Measurements from ENCODE around the gene NUP98. TPM values are rescaled to one million over a fixed set of nuclear protein-coding genes. Genes with fewer than 3 reads are reported as not detected.
"Not testable (repeated sequence)": the region's sequence is repeated elsewhere in the genome, so short reads cannot be mapped to it uniquely, and the experiment has no call there.

The NUP98 gene
- total and polyA plus RNA-seq, 5 donors: 22.9 to 55.9 (median 42.7) TPM

DNA sequence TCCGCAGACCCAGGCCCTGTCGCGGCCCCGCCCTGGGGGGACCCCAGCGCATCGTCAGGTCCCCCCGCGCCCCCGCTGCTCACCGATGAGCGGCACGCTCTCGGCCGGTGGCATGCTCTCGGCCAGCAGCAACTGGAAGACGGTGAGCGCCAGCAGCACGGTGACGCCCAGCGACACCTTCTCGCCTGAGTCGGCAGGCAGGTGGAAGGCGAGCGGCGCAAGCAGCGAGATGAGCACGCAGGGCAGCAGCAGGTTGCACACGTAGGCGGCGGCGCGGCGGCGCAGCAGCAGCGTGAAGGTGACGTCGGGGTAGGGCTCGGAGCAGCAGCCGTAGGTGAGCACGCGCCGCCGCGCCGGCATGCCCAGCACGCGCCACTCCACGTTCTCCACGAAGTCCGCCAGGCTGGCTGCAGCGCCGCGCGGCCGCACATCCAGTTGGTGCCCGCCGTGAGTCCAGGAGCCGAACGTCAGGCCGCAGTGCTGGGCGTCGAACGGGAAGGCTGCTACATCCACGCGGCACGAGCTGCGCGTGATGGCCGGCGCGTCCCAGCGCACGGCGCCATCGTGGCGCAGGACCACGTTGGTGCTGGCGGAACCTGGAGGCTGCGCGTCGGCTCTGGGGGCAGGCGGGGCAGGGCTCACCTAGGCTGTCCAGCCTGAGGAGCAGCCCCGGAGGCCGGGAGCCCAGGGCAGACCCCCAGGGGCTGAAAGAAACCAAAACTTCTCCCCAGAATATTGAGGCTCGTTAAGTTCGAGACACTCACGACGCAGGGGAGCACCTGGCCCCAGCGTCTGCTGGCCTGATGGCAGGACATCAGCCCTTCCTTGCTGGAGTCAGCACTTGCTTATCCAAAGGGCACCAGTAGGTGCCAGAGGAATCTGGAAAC lies 130.0 kb downstream of the NUP98 start:
- WGBS: 97% methylated on average over 89 of the region's 89 CpGs
- peaks cover 3% of the 10 kb centered on the region for H3K4me1 ChIP-seq (ENCODE audit: control insufficient read depth, insufficient read depth, low read length)
- H3K27me3 ChIP-seq (ENCODE audit: control insufficient read depth, insufficient read depth): no peaks in the 10 kb centered on the region
- H3K9me3 ChIP-seq (ENCODE audit: control insufficient read depth, low read length): no peaks in the 10 kb centered on the region
- no peak overlapping the region for H3K4me3 ChIP-seq (ENCODE audit: low read length)
- ATAC-seq (no peak), DNase-seq (no peak)
- no peak overlapping the region for H3K27ac ChIP-seq (ENCODE audit: low read length)
- intact Hi-C loops (cut with DNase I): no loop called here

DNA sequence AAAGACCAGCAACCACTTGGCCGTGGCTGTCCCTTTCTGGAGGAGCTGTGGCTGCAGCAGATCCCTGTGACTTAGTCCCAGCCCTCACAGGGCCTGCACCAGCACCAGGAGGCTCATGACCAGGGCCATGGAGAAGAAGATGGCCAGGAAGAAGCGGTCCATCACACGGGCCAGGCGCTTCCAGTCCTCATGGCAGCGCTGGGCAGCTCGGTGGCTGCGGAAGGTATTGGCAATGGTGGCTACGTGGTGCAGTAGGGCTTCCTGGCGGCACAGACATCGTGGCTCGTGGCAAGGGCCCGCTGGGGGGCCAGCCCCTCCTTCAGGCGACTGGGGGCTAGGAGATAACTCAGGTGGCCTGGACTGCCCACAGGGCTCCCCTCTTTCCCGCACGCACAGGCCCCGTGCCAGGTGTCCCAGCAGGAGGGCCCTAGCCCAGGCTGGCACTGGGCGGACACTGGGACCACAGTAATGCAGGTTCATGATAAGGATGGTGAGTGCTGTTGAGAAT lies 131.3 kb downstream of the NUP98 start:
- no peak for ATAC-seq
- Histone ChIP-seq H3K27ac (ENCODE audit: low read length) (no peak overlapping the region), H3K4me1 (ENCODE audit: control insufficient read depth, insufficient read depth, low read length) (peaks cover 3% of the 10 kb centered on the region), H3K4me3 (ENCODE audit: low read length) (no peak overlapping the region), H3K9me3 (ENCODE audit: control insufficient read depth, low read length) (no peaks in the 10 kb centered on the region), H3K27me3 (ENCODE audit: control insufficient read depth, insufficient read depth) (no peaks in the 10 kb centered on the region)
- no peak for DNase-seq
- WGBS: 93% methylated on average over 17 of the region's 17 CpGs
- intact Hi-C loops (cut with DNase I): no loop called here

DNA sequence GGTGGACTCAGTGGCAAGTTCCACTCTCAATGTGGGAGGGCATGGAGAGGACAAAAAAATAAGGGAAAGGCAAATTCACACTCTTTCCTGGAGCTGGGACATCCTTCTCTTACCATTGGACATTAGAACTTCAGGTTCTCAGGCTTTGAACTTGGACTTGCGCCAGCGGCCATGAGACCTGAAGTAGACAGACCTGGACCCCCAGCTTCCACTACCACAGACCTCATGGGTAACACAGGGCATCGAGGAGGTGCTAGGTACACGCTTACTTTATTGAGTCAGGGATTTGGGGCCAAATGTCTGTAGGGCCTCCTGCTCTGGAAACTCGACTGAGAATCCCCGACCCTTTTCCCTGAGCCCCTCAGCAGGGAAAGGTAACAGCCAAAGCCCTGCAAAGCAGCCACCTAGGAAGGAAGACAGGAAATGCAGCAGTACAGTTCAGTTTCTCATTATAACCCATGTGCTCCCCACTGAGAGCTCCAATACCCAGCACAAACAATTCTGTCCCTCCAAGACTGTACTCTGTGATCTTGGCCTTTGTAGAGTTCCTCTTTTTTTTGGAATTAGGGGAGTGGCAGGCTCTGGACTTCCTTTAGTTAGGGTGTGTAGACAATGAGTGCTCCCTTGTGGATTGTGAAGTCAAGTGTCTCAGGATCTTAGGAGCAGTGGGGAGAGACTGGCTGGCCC lies 131.9 kb downstream of the NUP98 start:
- ATAC-seq: peak in 1 of 2 donors; percentile 10
- no peaks in the 10 kb centered on the region for H3K27me3 ChIP-seq (ENCODE audit: control insufficient read depth, insufficient read depth)
- no peak overlapping the region for H3K4me3 ChIP-seq (ENCODE audit: low read length)
- no peak overlapping the region for H3K27ac ChIP-seq (ENCODE audit: low read length)
- H3K9me3 ChIP-seq (ENCODE audit: control insufficient read depth, low read length): no peaks in the 10 kb centered on the region
- 95% methylated on average over 6 of the region's 6 CpGs for whole genome bisulfite sequencing
- H3K4me1 ChIP-seq (ENCODE audit: control insufficient read depth, insufficient read depth, low read length): peaks cover 3% of the 10 kb centered on the region
- no peak for DNase-seq
- intact Hi-C loops (cut with DNase I): no loop called here

DNA sequence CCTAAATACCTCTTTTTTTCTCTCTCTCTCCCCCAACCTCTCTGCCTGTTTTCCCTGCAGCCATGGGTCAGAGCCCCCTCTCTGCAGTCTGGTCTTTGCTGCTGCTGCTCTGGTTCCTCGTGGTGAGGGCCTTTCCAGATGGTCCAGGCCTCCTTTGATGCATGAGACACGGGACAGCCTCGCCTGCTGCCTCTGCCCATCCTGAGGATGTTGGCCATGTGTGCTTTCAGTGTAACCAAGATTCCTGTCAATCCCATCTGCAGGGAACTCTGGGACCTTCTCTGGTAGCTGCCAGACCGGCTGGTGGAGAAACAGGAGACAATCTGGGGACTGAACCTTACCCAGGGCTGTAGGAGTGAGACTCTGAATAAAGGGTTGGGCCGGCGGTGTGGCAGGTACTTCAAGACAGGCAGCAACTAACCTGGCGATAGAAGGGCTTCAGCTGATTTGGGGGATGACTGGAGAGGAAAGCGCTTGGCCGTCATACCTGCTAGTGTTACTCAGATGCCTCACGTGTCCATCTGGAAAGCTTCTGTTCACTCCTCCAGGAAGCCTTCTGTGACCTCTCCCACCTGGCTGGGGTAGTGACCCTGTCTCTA lies 133.2 kb downstream of the NUP98 start:
- intact Hi-C loops (cut with DNase I): no loop called here
- ATAC-seq (no peak), DNase-seq (no peak)
- no peaks in the 10 kb centered on the region for H3K27me3 ChIP-seq (ENCODE audit: control insufficient read depth, insufficient read depth)
- no peaks in the 10 kb centered on the region for H3K4me1 ChIP-seq (ENCODE audit: control insufficient read depth, insufficient read depth, low read length)
- H3K9me3 ChIP-seq (ENCODE audit: control insufficient read depth, low read length): no peaks in the 10 kb centered on the region
- WGBS: 87% methylated on average over 10 of the region's 10 CpGs
- H3K27ac ChIP-seq (ENCODE audit: low read length): no peak overlapping the region
- no peak overlapping the region for H3K4me3 ChIP-seq (ENCODE audit: low read length)

DNA sequence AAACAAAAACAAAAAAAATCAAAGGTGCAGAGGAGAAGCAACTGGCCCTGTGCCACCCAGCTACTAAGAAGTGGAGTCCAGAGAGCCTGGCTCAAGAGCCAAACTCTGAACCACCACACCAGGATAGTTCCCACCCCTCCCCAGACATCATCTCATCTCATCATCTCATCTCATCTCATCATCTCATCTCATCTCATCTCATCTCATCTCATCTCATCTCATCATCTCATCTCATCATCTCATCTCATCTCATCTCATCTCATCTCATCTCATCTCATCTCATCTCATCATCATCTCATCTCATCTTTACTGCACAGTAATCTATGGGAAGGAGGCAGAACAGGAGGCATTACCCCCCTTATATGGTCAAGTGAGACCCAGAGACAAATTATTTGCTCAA lies 134.5 kb downstream of the NUP98 start:
- Histone ChIP-seq H3K27me3 (ENCODE audit: control insufficient read depth, insufficient read depth) (no peaks in the 10 kb centered on the region), H3K4me1 (ENCODE audit: control insufficient read depth, insufficient read depth, low read length) (no peaks in the 10 kb centered on the region), H3K4me3 (ENCODE audit: low read length) (no peak overlapping the region), H3K9me3 (ENCODE audit: control insufficient read depth, low read length) (no peaks in the 10 kb centered on the region), H3K27ac (ENCODE audit: low read length) (no peak overlapping the region)
- ATAC-seq (no peak), DNase-seq (no peak)
- intact Hi-C loops (cut with DNase I): no loop called here

DNA sequence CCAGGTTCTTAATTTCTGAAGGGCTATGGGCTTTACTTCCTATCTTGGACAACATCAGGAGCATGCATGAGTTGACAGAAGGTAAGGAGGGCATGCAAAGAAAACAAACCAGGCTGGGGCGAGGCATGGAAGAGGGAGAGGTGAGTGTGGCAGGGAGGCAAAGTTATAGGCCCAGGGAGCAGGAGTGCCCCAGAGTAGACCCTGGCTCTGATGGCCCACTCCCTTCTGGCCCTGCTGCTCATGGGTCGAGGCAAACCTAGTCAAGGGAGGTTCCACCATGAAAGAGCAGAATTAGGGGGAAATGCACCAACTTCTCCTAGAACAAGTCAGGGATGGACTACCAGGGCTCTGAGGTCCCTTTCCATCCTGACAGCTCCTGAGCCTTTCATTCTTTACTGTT lies 136.4 kb downstream of the NUP98 start:
- no peak for DNase-seq
- Histone ChIP-seq H3K27ac (ENCODE audit: low read length) (no peak overlapping the region), H3K9me3 (ENCODE audit: control insufficient read depth, low read length) (no peaks in the 10 kb centered on the region), H3K4me1 (ENCODE audit: control insufficient read depth, insufficient read depth, low read length) (no peaks in the 10 kb centered on the region), H3K4me3 (ENCODE audit: low read length) (no peak overlapping the region), H3K27me3 (ENCODE audit: control insufficient read depth, insufficient read depth) (no peaks in the 10 kb centered on the region)
- WGBS: 83% methylated on average over 2 of the region's 2 CpGs
- intact Hi-C loops (cut with DNase I): no loop called here
- ATAC-seq: no peak

DNA sequence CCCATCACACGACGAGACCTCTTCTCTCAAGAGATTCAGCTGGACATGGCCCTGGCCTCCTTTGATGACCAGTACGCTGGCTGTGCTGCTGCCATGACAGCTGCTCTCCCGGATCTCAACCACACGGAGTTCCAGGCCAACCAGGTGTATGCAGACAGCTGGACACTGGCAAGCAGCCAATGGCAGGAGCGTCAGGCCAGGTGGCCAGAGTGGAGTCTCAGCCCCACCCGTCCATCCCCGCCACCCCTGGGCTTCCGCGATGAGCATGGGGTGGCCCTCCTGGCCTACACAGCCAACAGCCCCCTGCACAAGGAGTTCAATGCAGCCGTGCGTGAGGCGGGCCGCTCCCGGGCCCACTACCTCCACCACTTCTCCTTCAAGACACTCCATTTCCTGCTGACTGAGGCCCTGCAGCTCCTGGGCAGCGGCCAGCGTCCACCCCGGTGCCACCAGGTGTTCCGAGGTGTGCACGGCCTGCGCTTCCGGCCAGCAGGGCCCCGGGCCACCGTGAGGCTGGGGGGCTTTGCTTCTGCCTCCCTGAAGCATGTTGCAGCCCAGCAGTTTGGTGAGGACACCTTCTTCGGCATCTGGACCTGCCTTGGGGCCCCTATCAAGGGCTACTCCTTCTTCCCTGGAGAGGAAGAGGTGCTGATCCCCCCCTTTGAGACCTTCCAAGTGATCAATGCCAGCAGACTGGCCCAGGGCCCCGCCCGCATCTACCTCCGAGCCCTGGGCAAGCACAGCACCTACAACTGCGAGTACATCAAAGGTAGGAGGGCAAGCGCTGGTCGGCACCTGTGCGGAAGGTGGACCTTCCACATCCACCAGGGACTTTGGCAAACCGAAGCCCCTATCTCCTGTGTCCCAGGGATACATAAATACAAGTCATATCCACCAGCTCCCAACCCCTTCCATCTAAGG lies 137.5 kb downstream of the NUP98 start:
- Histone ChIP-seq H3K4me1 (ENCODE audit: control insufficient read depth, insufficient read depth, low read length) (no peaks in the 10 kb centered on the region), H3K4me3 (ENCODE audit: low read length) (no peak overlapping the region), H3K9me3 (ENCODE audit: control insufficient read depth, low read length) (no peaks in the 10 kb centered on the region), H3K27me3 (ENCODE audit: control insufficient read depth, insufficient read depth) (no peaks in the 10 kb centered on the region), H3K27ac (ENCODE audit: low read length) (no peak overlapping the region)
- DNase-seq (no peak), ATAC-seq (peak; percentile 7 to 17)
- 92% methylated on average over 33 of the region's 33 CpGs for WGBS
- intact Hi-C loops (cut with DNase I): no loop called here

DNA sequence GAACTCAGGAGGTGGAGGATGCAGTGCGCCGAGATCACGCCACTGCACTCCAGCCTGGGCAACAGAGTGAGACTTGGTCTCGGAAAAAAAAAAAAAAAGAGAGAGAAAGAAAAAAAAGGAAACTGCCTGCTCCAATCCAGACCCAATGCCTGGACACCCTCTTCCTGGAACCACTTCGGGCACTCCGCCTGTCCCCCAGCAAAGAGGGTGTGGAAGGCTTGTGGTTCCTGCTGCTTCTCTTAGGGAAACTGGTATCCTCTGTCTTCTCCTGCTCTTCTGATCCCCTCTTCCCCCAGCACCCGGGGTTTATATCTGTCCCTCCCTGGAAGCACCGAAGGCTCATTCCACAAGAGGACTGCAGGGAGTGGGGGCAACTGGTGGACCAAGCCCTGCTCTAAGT lies 139.1 kb downstream of the NUP98 start:
- Histone ChIP-seq H3K27ac (ENCODE audit: low read length) (no peak overlapping the region), H3K9me3 (ENCODE audit: control insufficient read depth, low read length) (no peaks in the 10 kb centered on the region), H3K4me3 (ENCODE audit: low read length) (no peak overlapping the region), H3K4me1 (ENCODE audit: control insufficient read depth, insufficient read depth, low read length) (no peaks in the 10 kb centered on the region), H3K27me3 (ENCODE audit: control insufficient read depth, insufficient read depth) (no peaks in the 10 kb centered on the region)
- WGBS: 91% methylated on average over 8 of the region's 8 CpGs
- intact Hi-C loops (cut with DNase I): no loop called here
- no peak for DNase-seq
- no peak for ATAC-seq

DNA sequence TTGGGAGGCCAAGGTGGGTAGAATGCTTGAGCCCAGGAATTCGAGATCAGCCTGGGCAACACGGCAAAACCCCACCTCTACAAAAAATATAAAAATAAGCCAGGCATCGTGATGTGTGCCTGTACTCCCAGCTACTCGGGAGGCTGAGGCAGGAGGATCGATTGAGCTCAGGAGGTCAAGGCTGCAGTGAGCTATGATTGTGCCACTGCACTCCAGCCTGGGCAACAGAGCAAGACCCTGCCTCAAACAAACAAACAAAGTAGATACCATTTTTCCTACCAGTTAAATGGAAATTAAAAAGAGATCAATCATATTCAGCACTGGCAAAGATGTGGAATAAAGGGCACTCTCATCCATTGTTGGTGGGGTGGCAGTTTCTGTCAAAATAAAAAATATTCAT lies 140.0 kb downstream of the NUP98 start:
- ATAC-seq; H3K9me3 ChIP-seq (ENCODE audit: control insufficient read depth, low read length); intact Hi-C loops (cut with DNase I); H3K27me3 ChIP-seq (ENCODE audit: control insufficient read depth, insufficient read depth); H3K27ac ChIP-seq (ENCODE audit: low read length); H3K4me1 ChIP-seq (ENCODE audit: control insufficient read depth, insufficient read depth, low read length); H3K4me3 ChIP-seq (ENCODE audit: low read length); DNase-seq: not testable (repeated sequence)
- WGBS: 82% methylated on average over 5 of the region's 5 CpGs

DNA sequence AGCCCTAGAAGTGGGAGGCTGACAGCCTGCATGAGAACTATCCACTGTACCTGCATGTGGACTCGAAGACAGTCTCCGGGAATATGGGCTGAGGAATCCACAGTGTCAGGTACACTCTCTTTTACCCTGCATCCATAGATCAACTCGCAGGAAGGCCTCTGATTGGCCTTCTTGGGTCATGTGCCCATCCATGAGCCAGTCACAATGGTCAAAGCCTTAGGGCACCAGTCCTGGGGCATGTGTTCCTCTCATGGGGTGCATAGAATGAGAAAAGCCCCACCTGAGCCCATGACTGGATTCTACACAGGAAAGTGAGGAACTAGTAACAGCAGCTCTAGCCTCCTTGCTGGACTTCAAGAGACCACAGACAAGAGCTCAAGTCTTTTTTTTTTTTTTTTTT lies 141.8 kb downstream of the NUP98 start:
- H3K27me3 ChIP-seq (ENCODE audit: control insufficient read depth, insufficient read depth): no peaks in the 10 kb centered on the region
- H3K27ac ChIP-seq (ENCODE audit: low read length): no peak overlapping the region
- no peak overlapping the region for H3K4me3 ChIP-seq (ENCODE audit: low read length)
- 89% methylated on average over 3 of the region's 3 CpGs for WGBS
- no peaks in the 10 kb centered on the region for H3K9me3 ChIP-seq (ENCODE audit: control insufficient read depth, low read length)
- DNase-seq (no peak), ATAC-seq (no peak)
- intact Hi-C loops (cut with DNase I): no loop called here
- H3K4me1 ChIP-seq (ENCODE audit: control insufficient read depth, insufficient read depth, low read length): no peaks in the 10 kb centered on the region

All from right cardiac atrium (tissue), 5 donors.